Tibial nerve (tissue), 4 donors: Measurements from ENCODE around the gene TTC39B. TPM values are rescaled to one million over a fixed set of nuclear protein-coding genes. Genes with fewer than 3 reads are reported as not detected.

ENCODE experiments used
- DNase-seq, 2 donors: peaks; one replicate each; pipeline ENCODE4 v3.0.0-alpha.2; 2019; ENCODE audit warnings: low spot score in 2 of 2
- H3K27ac ChIP-seq, 4 donors: fragments of 200-600 bp; sonication (generic) in 3 of 4; one replicate each; pipeline ENCODE4 v1.5.1; 2017 to 2019; ENCODE audit warnings: mild to moderate bottlenecking in 1 of 4
- H3K27me3 ChIP-seq, 2 donors: fragments of 200-600 bp; sonication (generic) in 1 of 2; one replicate each; pipeline versions ENCODE4 v1.5.1 to v1.6.0; 2017 to 2019
- H3K36me3 ChIP-seq, 3 donors: fragments of 200-600 bp; sonication (generic); one replicate each; pipeline ENCODE4 v1.5.1; 2018 to 2019
- H3K4me1 ChIP-seq, 4 donors: fragments of 200-600 bp; sonication (generic) in 3 of 4; one replicate each; pipeline ENCODE4 v1.5.1; 2017 to 2019
- H3K4me3 ChIP-seq, 4 donors: fragments of 200-600 bp; sonication (generic) in 3 of 4; one replicate each; pipeline ENCODE4 v1.5.1; 2017 to 2019; ENCODE audit warnings: mild to moderate bottlenecking in 1 of 4, moderate library complexity in 1 of 4
- H3K9me3 ChIP-seq, 4 donors: fragments of 200-600 bp; sonication (generic) in 3 of 4; one replicate each; pipeline ENCODE4 v1.5.1; 2017 to 2019
- EP300 ChIP-seq, 2 donors: sonication (generic); formaldehyde crosslinking; IDR thresholded peaks; one replicate each; pipeline ENCODE4 v1.6.1; 2017; ENCODE audit warnings: antibody characterized with exemption in 2 of 2, mild to moderate bottlenecking in 1 of 2
- POLR2A ChIP-seq, 2 donors: fragments of 450-650 bp; IDR thresholded peaks; one replicate each; pipeline ENCODE4 v1.6.1; 2017; ENCODE audit warnings: antibody characterized with exemption in 2 of 2, mild to moderate bottlenecking in 2 of 2, moderate library complexity in 2 of 2
- WGBS, 2 donors: methylation state at CpG; one replicate each; pipeline ENCODE4 v1.1.5; 2018; 5-methylcytosine and 5-hydroxymethylcytosine counted together
- total RNA-seq, 4 donors: library from RNA; depleted of rRNA; stranded (reverse); fragments of >200 nt; gene quantifications; one replicate each; pipeline ENCODE4 v1.1.0, GENCODE V29; 2016
- TF ChIP-seq, protein P1 (sequence below), 5 experiments: fragments of 200-600 bp in 3 of 5; fragments of 450-650 bp in 2 of 5; sonication (generic) in 3 of 5; IDR thresholded peaks; one replicate each; pipeline ENCODE4 v1.5.1; 2016 to 2019; ENCODE audit warnings: antibody characterized with exemption in 5 of 5, mild to moderate bottlenecking in 3 of 5, moderate library complexity in 2 of 5

Gene TTC39B
- total RNA-seq, 4 donors from 2014 or later: 5.4 to 8.8 (median 7.5) TPM

DNA sequence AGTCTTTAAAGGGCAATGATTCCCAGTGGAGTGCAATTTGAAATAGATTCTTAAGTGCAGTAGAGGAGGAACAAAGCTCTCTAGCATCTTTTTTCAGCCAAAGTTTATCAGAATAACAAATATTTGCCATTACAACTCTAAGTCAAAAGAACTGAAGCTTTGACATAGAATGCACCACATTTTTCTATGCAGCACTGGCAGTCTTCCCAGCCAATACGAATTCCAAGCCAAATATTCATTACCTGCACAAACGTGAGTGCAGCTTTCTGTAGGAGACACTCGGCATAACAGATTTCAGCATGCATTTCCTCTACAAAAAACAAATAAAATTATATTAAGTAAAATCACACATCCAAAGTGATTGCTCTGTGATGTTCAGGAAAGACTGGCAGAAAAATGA is 103.4 kb downstream of the TTC39B start:
- no peak overlapping the region for H3K4me3 ChIP-seq
- TF ChIP-seq, protein P1, sequence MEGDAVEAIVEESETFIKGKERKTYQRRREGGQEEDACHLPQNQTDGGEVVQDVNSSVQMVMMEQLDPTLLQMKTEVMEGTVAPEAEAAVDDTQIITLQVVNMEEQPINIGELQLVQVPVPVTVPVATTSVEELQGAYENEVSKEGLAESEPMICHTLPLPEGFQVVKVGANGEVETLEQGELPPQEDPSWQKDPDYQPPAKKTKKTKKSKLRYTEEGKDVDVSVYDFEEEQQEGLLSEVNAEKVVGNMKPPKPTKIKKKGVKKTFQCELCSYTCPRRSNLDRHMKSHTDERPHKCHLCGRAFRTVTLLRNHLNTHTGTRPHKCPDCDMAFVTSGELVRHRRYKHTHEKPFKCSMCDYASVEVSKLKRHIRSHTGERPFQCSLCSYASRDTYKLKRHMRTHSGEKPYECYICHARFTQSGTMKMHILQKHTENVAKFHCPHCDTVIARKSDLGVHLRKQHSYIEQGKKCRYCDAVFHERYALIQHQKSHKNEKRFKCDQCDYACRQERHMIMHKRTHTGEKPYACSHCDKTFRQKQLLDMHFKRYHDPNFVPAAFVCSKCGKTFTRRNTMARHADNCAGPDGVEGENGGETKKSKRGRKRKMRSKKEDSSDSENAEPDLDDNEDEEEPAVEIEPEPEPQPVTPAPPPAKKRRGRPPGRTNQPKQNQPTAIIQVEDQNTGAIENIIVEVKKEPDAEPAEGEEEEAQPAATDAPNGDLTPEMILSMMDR (IDR thresholded peaks at IDR 0.05): no peak
- TF ChIP-seq EP300 (IDR thresholded peaks at IDR 0.05) (no peak), POLR2A (IDR thresholded peaks at IDR 0.05) (no peak)
- H3K27ac ChIP-seq: no peak overlapping the region
- 70 to 75% methylated on average over 3 of the region's 3 CpGs for WGBS, 2 donors
- no peaks in the 10 kb centered on the region for H3K27me3 ChIP-seq
- H3K4me1 ChIP-seq: no peaks in the 10 kb centered on the region
- peaks cover 0 to 3% (median 0%) of the 10 kb centered on the region in 3 donors for H3K36me3 ChIP-seq
- no peak for DNase-seq
- H3K9me3 ChIP-seq: no peaks in the 10 kb centered on the region

DNA sequence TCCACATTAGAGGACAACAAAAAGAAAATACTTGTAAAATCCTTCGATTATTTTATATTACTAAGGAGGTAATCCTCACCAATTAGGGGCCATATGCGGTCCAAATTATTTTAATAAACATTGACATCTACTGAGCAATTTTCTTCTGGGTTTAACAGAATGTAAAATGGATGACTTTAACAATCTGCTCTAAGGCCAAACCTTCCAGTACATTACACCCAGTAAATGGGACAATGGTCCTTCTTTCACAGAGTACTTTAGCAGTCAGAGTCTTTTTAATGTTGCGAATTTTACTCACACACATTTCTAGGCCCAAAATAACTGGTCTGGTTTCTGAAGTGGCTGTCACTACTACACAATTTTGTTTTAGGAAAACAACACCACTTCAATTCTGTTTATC is 106.9 kb downstream of the TTC39B start:
- no peak for DNase-seq
- peaks cover 0 to 5% (median 0%) of the 10 kb centered on the region in 4 donors for H3K9me3 ChIP-seq
- peaks cover 0 to 23% (median 0%) of the 10 kb centered on the region in 3 donors for H3K36me3 ChIP-seq
- no peaks in the 10 kb centered on the region for H3K27me3 ChIP-seq
- TF ChIP-seq EP300 (IDR thresholded peaks at IDR 0.05) (no peak), POLR2A (IDR thresholded peaks at IDR 0.05) (no peak)
- TF ChIP-seq, protein P1 (IDR thresholded peaks at IDR 0.05): no peak
- no peak overlapping the region for H3K27ac ChIP-seq
- 94 to 95% methylated on average over 3 of the region's 3 CpGs for WGBS, 2 donors
- H3K4me1 ChIP-seq: no peaks in the 10 kb centered on the region
- H3K4me3 ChIP-seq: no peak overlapping the region

DNA sequence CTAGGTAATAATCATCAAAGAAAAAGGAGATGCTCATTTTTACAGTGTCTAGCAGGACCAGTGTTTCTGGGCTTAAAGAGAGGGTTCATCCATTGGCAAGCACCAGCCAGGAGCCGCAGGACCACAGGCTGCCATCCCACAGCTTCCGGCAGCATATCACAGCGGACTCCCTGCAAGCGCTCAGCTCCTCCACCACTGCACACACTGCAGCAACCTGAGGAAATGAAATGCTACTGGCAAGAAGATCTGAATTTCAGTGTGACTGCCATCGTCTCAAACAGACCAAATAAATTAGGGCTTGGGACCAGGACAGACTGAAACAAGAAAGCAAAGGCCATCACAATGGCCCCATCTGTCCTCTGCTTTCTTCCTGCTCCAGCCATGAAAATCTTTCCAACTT is 114.2 kb downstream of the TTC39B start:
- DNase-seq: no peak
- Histone ChIP-seq H3K4me3 (no peak overlapping the region), H3K27me3 (no peaks in the 10 kb centered on the region), H3K4me1 (no peaks in the 10 kb centered on the region), H3K9me3 (peaks cover 0 to 5% (median 0%) of the 10 kb centered on the region in 4 donors), H3K27ac (no peak overlapping the region), H3K36me3 (peaks cover 0 to 62% (median 0%) of the 10 kb centered on the region in 3 donors)
- no peak for TF ChIP-seq EP300 (IDR thresholded peaks at IDR 0.05)
- TF ChIP-seq, protein P1 (IDR thresholded peaks at IDR 0.05): no peak
- no peak for TF ChIP-seq POLR2A (IDR thresholded peaks at IDR 0.05)
- 88 to 89% methylated on average over 5 of the region's 5 CpGs for WGBS, 2 donors

DNA sequence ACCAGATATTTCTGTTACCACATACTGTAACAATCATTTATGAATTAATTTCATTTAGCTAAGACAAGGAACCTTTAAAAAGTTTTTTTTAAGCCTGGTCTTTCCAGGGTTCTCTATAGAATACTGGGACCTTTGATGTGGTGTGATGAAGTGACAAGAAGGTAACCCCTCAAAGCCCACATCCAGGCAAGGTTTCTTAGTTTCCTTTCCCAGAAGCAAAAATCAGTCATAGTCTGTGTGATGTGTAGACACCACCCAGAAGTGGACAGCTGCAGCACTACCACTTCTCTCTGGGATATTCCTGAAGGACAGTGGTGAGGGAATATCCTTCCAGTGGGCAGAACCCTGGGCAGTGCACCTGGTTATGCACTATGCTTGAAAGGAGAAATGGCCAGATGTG is 115.6 kb downstream of the TTC39B start:
- Histone ChIP-seq H3K27me3 (no peaks in the 10 kb centered on the region), H3K27ac (no peak overlapping the region), H3K36me3 (peaks cover 0 to 69% (median 0%) of the 10 kb centered on the region in 3 donors), H3K4me1 (no peaks in the 10 kb centered on the region), H3K9me3 (peaks cover 0 to 5% (median 0%) of the 10 kb centered on the region in 4 donors), H3K4me3 (no peak overlapping the region)
- DNase-seq: no peak
- TF ChIP-seq POLR2A (IDR thresholded peaks at IDR 0.05) (no peak), EP300 (IDR thresholded peaks at IDR 0.05) (no peak)
- TF ChIP-seq, protein P1 (IDR thresholded peaks at IDR 0.05): no peak

DNA sequence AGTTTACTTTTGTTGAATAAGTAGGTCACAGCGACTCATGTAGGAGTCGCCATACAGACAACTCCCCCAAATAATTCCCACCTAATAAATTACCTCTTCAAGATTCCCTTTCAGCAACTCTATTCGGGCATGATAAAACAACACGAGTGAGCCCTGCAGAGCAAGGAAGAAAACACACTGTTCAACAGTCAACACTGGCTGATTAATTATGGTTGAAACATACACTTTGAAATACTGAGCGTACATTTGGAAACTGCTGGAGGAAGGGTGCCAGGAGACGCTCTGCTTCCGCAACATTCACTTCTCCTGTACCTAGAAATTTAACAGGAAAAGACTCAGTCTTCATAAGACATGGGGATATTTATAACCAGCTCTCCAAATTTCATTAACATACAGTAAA is 117.5 kb downstream of the TTC39B start:
- H3K27ac ChIP-seq: no peak overlapping the region
- H3K9me3 ChIP-seq: no peaks in the 10 kb centered on the region
- H3K27me3 ChIP-seq: no peaks in the 10 kb centered on the region
- H3K4me1 ChIP-seq: no peaks in the 10 kb centered on the region
- 85 to 87% methylated on average over 7 of the region's 7 CpGs for WGBS, 2 donors
- peaks cover 0 to 64% (median 0%) of the 10 kb centered on the region in 3 donors for H3K36me3 ChIP-seq
- DNase-seq: no peak
- no peak overlapping the region for H3K4me3 ChIP-seq
- TF ChIP-seq EP300 (IDR thresholded peaks at IDR 0.05) (no peak), POLR2A (IDR thresholded peaks at IDR 0.05) (no peak)
- TF ChIP-seq, protein P1 (IDR thresholded peaks at IDR 0.05): no peak
